ENCODE measurements around the gene HOXD10.

Gene HOXD10

GRCh38 chr2:176149939-176150583 is 33.5 kb downstream of the HOXD10 start:
- no peak for DNase-seq

GRCh38 chr2:176150584-176151441 is 34.2 kb downstream of the HOXD10 start:
- DNase-seq = no peak

GRCh38 chr2:176151442-176152287 is 35.1 kb downstream of the HOXD10 start, which contains the start of gene HOXD4:
HOXD4 (plus strand) TSS chr2:176151550; CDS start chr2:176151634, 84 bp downstream.
- no peak for DNase-seq

GRCh38 chr2:176152350-176153181 is 36.0 kb downstream of the HOXD10 start:
- no peak for DNase-seq

- DNase-seq = no peak
Observed at GRCh38 chr2:176154576-176155252, 38.1 kb downstream of the HOXD10 start.

- DNase-seq = no peak
Observed at GRCh38 chr2:176155356-176156044, 38.9 kb downstream of the HOXD10 start.

GRCh38 chr2:176156301-176156806 is 39.8 kb downstream of the HOXD10 start:
- no peak for DNase-seq

- no peak for DNase-seq
Observed at GRCh38 chr2:176156807-176157498, 40.4 kb downstream of the HOXD10 start, which contains the start of gene HOXD3. HOXD3 (plus strand) TSS chr2:176157307; CDS start chr2:176169115, 11,808 bp downstream.

GRCh38 chr2:176157499-176158185 is 41.1 kb downstream of the HOXD10 start:
- no peak for DNase-seq

GRCh38 chr2:176158186-176158591 is 41.6 kb downstream of the HOXD10 start:
- DNase-seq = no peak

- no peak for DNase-seq
Observed at GRCh38 chr2:176158855-176159662, 42.5 kb downstream of the HOXD10 start.

- DNase-seq = no peak
Observed at GRCh38 chr2:176159663-176160250, 43.2 kb downstream of the HOXD10 start.

- no peak for DNase-seq
Observed at GRCh38 chr2:176160251-176160985, 43.8 kb downstream of the HOXD10 start.

- DNase-seq = no peak
Observed at GRCh38 chr2:176160986-176161824, 44.6 kb downstream of the HOXD10 start.

Measured in amygdala (tissue), 56 donors.